Dendritic cell treated with granulocyte-macrophage colony-stimulating factor and Interleukin-4, amounts not matched to agents 40 ng/mL and 50 ng/mL, for 4 days (primary cell): ENCODE measurements around the gene UGT1A5.

Experiments
- H3K27ac Mint-ChIP-seq: one replicate; pipeline ENCODE4 v1.8.0; 2022; ENCODE audit warnings: mild to moderate bottlenecking, mixed read lengths
- H3K27me3 Mint-ChIP-seq: one replicate; pipeline ENCODE4 v1.8.0; 2022; ENCODE audit warnings: mild to moderate bottlenecking, mixed read lengths
- H3K36me3 Mint-ChIP-seq: one replicate; pipeline ENCODE4 v1.8.0; 2022; ENCODE audit warnings: low read depth, mixed read lengths
- H3K4me1 Mint-ChIP-seq: one replicate; pipeline ENCODE4 v1.8.0; 2022; ENCODE audit warnings: low read depth, mixed read lengths
- H3K4me3 Mint-ChIP-seq: one replicate; pipeline ENCODE4 v1.8.0; 2022; ENCODE audit warnings: mild to moderate bottlenecking, moderate library complexity, mixed read lengths
- H3K9me3 Mint-ChIP-seq: one replicate; pipeline ENCODE4 v1.8.0; 2022; ENCODE audit warnings: mixed read lengths
- intact Hi-C: fragments of 100-400 bp; cut with micrococcal nuclease; formaldehyde crosslinking; loops from one replicate; pipeline ENCODE4 v1.15.0; 2022

Gene UGT1A5

DNA sequence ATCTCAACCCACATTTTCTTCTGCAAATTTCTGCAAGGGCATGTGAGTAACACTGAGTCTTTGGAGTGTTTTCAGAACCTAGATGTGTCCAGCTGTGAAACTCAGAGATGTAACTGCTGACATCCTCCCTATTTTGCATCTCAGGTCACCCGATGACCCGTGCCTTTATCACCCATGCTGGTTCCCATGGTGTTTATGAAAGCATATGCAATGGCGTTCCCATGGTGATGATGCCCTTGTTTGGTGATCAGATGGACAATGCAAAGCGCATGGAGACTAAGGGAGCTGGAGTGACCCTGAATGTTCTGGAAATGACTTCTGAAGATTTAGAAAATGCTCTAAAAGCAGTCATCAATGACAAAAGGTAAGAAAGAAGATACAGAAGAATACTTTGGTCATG is 55.4 kb downstream of the UGT1A5 start:
- no peaks in the 10 kb centered on the region for H3K4me1 Mint-ChIP-seq
- intact Hi-C loops: no loop called here
- H3K27me3 Mint-ChIP-seq: peaks cover 7% of the 10 kb centered on the region
- no peaks in the 10 kb centered on the region for H3K36me3 Mint-ChIP-seq
- H3K27ac Mint-ChIP-seq: no peak overlapping the region
- no peak overlapping the region for H3K4me3 Mint-ChIP-seq
- H3K9me3 Mint-ChIP-seq: peaks cover 8% of the 10 kb centered on the region

DNA sequence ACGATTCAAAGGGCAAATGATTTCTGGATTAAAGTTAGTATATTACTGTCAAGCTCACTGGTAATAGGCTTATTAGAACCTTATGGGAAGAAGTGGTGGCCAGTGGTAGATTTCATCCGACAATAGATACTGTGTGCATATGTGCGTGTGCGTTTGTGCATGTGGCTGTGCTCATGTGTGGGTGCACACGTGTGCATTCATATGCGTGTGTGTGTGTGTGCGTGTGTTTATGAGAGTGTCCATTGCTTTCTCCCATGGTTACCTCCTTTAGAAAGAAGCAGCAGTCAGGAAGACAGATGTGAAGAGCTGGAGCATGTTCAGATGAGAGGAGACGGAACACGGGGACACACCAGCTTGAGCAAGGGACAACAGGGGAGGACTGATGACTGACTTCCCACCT is 56.6 kb downstream of the UGT1A5 start:
- H3K36me3 Mint-ChIP-seq: no peaks in the 10 kb centered on the region
- intact Hi-C loops: no loop called here
- H3K27ac Mint-ChIP-seq: no peak overlapping the region
- H3K27me3 Mint-ChIP-seq: peaks cover 5% of the 10 kb centered on the region
- no peak overlapping the region for H3K4me3 Mint-ChIP-seq
- H3K9me3 Mint-ChIP-seq: peaks cover 8% of the 10 kb centered on the region
- no peaks in the 10 kb centered on the region for H3K4me1 Mint-ChIP-seq

DNA sequence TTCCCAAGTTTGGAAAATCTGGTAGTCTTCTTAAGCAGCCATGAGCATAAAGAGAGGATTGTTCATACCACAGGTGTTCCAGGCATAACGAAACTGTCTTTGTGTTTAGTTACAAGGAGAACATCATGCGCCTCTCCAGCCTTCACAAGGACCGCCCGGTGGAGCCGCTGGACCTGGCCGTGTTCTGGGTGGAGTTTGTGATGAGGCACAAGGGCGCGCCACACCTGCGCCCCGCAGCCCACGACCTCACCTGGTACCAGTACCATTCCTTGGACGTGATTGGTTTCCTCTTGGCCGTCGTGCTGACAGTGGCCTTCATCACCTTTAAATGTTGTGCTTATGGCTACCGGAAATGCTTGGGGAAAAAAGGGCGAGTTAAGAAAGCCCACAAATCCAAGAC is 59.4 kb downstream of the UGT1A5 start:
- intact Hi-C loops: no loop called here
- H3K4me3 Mint-ChIP-seq: no peak overlapping the region
- no peaks in the 10 kb centered on the region for H3K4me1 Mint-ChIP-seq

DNA sequence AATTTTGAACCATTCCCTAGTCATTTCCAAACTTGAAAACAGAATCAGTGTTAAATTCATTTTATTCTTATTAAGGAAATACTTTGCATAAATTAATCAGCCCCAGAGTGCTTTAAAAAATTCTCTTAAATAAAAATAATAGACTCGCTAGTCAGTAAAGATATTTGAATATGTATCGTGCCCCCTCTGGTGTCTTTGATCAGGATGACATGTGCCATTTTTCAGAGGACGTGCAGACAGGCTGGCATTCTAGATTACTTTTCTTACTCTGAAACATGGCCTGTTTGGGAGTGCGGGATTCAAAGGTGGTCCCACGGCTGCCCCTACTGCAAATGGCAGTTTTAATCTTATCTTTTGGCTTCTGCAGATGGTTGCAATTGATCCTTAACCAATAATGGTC is 59.9 kb downstream of the UGT1A5 start:
- no peaks in the 10 kb centered on the region for H3K36me3 Mint-ChIP-seq
- H3K4me1 Mint-ChIP-seq: no peaks in the 10 kb centered on the region
- intact Hi-C loops: no loop called here
- H3K4me3 Mint-ChIP-seq: no peak overlapping the region
- peaks cover 1% of the 10 kb centered on the region for H3K27me3 Mint-ChIP-seq
- H3K27ac Mint-ChIP-seq: no peak overlapping the region
- peaks cover 22% of the 10 kb centered on the region for H3K9me3 Mint-ChIP-seq

More for the DNA sequence above, 59.4 kb downstream of the UGT1A5 start:
- Mint-ChIP-seq H3K9me3 (peaks cover 22% of the 10 kb centered on the region), H3K27me3 (peaks cover 2% of the 10 kb centered on the region), H3K27ac (no peak overlapping the region), H3K36me3 (no peaks in the 10 kb centered on the region)

DNA sequence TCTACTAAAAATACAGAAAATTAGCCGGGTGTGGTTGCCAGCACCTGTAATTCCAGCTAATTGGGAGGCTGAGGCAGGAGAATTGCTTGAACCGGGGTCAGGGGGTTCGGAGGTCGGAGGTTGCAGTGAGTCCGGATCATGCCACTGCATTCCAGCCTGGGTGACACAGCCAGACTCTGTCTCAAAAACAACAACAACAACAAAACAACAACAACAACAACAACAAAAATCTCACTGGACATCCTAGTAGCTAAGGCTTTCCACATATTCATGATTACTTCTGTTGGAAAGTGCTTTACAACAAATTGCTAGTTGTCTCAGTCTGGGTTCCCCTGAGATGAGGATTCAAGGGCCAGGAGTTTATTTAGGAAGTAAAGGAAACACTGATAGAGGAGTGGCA is 61.1 kb downstream of the UGT1A5 start:
- no peaks in the 10 kb centered on the region for H3K36me3 Mint-ChIP-seq
- no peaks in the 10 kb centered on the region for H3K4me1 Mint-ChIP-seq
- no peaks in the 10 kb centered on the region for H3K27me3 Mint-ChIP-seq
- intact Hi-C loops: no loop called here
- H3K4me3 Mint-ChIP-seq: no peak overlapping the region
- H3K9me3 Mint-ChIP-seq: peaks cover 22% of the 10 kb centered on the region
- no peak overlapping the region for H3K27ac Mint-ChIP-seq

DNA sequence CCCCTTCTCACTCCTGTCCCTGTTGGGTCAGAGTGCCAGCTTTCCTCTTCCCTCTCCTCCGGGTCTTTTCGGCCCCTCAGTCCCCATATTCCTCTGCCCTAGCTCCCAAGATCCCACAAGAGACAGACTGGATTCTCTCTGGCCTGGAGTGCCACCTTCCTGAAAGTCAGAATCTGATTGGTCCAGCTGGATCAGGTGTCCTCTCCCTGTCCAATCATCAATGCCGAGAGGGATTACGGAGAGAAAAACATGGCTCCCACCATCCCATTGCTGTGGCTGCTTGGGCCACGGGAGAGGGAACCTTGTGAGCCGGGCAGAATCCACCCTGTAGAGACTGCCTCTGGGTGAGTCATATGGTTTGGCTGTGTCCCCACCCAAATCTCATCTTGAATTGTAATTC is 62.7 kb downstream of the UGT1A5 start:
- no peaks in the 10 kb centered on the region for H3K36me3 Mint-ChIP-seq
- no peaks in the 10 kb centered on the region for H3K27me3 Mint-ChIP-seq
- H3K9me3 Mint-ChIP-seq: peaks cover 22% of the 10 kb centered on the region

DNA sequence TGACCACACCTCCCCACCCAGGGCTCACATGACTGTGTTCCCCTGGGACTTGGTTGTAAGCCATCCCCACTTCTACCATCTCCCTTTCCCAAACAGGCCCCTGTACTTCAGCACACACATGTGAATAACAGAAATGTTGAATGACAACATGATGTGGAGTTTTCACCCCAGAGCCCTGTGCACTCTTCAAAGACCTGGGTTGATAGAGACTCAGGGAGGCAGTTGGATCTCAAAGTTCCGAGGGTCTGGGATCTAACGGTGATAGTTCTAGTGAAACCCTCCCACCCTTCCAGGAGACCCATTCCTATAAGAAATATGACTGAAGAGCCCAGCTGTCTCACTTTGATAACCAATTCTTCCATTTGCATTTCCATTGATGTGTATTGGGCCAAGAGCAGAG is 65.3 kb downstream of the UGT1A5 start, which contains the start of gene MROH2A:
Gene MROH2A (plus strand): TSS at position 301 of the 400 bp plus-strand sequence. CDS start 1,029 bp downstream, outside the sequence.
- no peaks in the 10 kb centered on the region for H3K27me3 Mint-ChIP-seq
- intact Hi-C loops: no loop called here

More for the DNA sequence above, 62.7 kb downstream of the UGT1A5 start:
- Mint-ChIP-seq H3K4me1 (no peaks in the 10 kb centered on the region), H3K4me3 (no peak overlapping the region), H3K27ac (no peak overlapping the region)
- intact Hi-C loops: no loop called here

DNA sequence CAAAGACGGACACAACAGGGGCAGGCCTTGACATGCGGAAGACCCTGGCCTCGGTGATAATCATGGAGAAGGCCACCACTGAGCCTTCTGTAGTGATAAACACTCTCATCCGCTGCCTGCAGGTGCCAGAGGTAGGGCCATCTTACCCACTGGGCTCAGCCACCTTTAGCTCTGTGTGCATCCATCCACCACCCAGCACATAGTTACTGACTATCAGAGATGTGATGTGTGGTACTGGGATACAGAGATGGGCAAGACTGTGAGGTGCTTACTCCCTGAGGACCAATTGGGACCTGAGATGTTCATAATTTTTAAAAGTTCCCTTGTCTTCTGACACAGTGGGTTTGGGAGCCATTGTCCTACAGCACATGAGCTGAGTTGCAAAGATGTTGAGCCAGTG is 67.0 kb downstream of the UGT1A5 start:
- Mint-ChIP-seq H3K27ac (no peak overlapping the region), H3K36me3 (no peaks in the 10 kb centered on the region), H3K27me3 (no peaks in the 10 kb centered on the region), H3K4me3 (no peak overlapping the region), H3K4me1 (no peaks in the 10 kb centered on the region), H3K9me3 (peaks cover 22% of the 10 kb centered on the region)
- intact Hi-C loops: no loop called here

More for the DNA sequence above, 65.3 kb downstream of the UGT1A5 start, which contains the start of gene MROH2A:
- Mint-ChIP-seq H3K9me3 (peaks cover 22% of the 10 kb centered on the region), H3K36me3 (no peaks in the 10 kb centered on the region), H3K4me3 (no peak within 1 kb of the TSS), H3K27ac (no peak within 1 kb of the TSS), H3K4me1 (no peaks in the 10 kb centered on the region)

DNA sequence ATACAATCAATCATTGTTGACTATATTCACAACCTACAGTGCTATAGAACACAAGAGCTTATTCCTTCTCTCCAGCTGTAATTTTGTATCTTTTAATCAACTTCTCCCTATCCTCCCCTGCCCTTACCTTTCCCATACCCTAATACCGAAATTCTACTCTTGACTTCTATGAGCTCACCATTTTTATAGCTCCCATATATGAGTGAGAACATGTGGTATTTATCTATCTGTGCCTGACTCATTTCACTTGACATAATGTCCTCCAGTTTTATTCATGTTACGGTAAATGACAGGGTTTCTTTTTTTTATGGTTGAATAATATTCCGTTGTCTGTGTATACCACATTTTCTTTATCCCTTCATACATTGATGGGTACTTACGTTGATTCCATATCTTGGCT is 68.1 kb downstream of the UGT1A5 start:
- intact Hi-C loops: no loop called here
- H3K9me3 Mint-ChIP-seq: peaks cover 19% of the 10 kb centered on the region
- no peak overlapping the region for H3K4me3 Mint-ChIP-seq
- H3K36me3 Mint-ChIP-seq: no peaks in the 10 kb centered on the region
- no peaks in the 10 kb centered on the region for H3K4me1 Mint-ChIP-seq
- H3K27me3 Mint-ChIP-seq: no peaks in the 10 kb centered on the region
- H3K27ac Mint-ChIP-seq: no peak overlapping the region

DNA sequence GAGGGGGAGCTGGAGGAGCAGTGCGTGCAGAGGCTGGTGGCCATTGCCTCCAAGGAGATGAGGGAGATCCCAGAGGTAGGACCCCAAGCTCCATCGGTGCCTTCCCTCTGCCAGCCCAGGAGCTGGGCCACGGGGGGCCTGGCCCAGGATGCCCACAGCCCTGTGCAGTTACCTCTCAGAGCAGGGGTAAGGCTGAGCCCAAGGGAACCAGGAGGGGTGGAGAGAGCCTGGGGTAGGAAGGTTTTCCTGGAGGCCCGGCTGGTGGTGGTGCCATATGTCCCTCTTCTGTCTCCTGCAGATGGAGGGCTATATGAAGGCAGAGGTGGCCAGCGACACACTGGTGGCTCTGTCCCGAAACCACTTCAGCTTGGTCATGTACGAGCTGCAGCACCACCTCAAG is 76.8 kb downstream of the UGT1A5 start:
- no peaks in the 10 kb centered on the region for H3K27me3 Mint-ChIP-seq

DNA sequence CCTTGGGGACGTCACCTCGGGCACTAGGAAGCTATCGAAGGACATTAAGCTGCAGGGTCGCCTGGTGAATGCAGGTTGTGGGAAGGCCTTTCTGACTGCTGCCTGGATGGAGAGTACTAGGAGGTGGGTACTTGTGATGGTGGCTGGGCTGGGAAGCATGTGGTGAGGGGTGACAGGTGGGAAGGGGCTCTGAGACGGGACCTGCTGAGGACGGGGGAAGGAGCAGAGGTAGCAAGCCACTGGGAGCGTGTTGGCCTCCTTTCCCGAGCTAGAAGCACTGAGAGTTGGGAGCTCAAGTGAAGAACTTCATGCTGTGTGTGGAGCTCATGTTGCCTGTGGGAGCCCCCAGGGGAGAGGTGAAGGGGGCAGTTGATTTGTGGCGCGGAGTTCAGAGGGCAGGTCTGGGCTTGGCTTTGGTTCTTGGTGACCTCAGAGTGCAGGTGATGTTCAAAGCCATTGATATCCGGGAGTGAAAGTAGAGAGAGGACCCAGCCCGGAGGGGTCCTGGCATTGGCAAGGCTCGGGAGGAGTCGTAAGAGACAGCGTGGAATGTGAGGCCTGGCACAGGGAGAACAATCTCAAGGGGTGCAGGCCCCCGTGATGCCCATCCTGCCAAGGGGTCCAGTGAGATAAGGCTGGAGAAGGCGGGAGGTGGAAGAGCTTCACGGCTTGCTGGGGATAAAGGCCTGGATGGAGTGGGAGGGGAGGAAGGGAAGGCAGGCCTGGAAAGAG is 78.6 kb downstream of the UGT1A5 start:
- Mint-ChIP-seq H3K4me3 (no peak overlapping the region), H3K36me3 (no peaks in the 10 kb centered on the region), H3K27ac (no peak overlapping the region), H3K9me3 (peaks cover 1% of the 10 kb centered on the region), H3K4me1 (no peaks in the 10 kb centered on the region), H3K27me3 (no peaks in the 10 kb centered on the region)
- intact Hi-C loops: no loop called here

More for the DNA sequence above, 76.8 kb downstream of the UGT1A5 start:
- Mint-ChIP-seq H3K4me3 (no peak overlapping the region), H3K36me3 (no peaks in the 10 kb centered on the region), H3K27ac (no peak overlapping the region), H3K9me3 (peaks cover 12% of the 10 kb centered on the region), H3K4me1 (no peaks in the 10 kb centered on the region)
- intact Hi-C loops: no loop called here

DNA sequence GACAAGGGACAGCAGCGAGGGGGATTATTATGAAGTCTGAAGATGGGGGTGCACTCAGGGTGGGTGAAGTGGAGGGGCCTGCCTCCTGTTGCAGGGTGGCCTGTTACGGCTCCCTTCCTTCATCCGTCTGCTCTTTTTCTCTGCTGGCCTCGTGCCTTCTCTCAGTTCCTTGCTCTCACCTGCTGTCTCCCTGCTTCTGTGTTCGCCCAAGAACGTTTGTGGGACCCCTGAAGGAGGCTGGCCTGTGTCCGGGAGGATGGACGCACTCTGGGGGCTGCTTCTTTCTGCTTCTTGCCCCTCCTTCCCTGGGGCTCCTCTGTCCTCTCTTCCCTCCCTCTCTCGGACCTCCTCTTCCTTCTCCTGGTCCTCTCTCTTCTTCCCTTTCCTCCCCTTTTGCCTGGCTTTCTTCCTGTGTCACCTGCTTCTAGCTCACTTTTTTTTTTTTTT is 79.2 kb downstream of the UGT1A5 start:
- Mint-ChIP-seq H3K27me3 (no peaks in the 10 kb centered on the region), H3K36me3 (no peaks in the 10 kb centered on the region), H3K27ac (no peak overlapping the region), H3K4me3 (no peak overlapping the region), H3K4me1 (no peaks in the 10 kb centered on the region), H3K9me3 (no peaks in the 10 kb centered on the region)
- intact Hi-C loops: no loop called here

DNA sequence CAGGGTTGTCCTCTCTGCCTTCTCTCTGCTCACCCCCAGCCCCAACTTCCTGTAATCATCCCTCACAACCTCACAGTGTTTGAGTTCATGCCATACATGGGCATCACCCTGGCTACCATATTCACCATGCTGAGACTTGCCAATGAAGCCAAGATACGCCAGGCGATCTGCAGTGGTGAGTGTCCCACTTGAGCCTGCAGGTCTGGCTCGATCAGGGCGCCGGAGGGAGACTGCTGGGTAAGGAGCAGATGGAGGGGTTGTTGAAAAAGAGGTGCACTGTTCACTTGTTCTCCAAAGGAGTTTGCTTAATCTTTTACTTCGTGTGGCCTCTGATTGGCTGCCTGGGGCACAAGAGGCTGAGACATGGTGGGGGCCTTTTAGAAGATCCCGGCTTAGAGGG is 80.0 kb downstream of the UGT1A5 start:
- Mint-ChIP-seq H3K27me3 (no peaks in the 10 kb centered on the region), H3K9me3 (no peaks in the 10 kb centered on the region), H3K27ac (no peak overlapping the region), H3K4me1 (no peaks in the 10 kb centered on the region), H3K4me3 (no peak overlapping the region), H3K36me3 (no peaks in the 10 kb centered on the region)
- intact Hi-C loops: no loop called here

DNA sequence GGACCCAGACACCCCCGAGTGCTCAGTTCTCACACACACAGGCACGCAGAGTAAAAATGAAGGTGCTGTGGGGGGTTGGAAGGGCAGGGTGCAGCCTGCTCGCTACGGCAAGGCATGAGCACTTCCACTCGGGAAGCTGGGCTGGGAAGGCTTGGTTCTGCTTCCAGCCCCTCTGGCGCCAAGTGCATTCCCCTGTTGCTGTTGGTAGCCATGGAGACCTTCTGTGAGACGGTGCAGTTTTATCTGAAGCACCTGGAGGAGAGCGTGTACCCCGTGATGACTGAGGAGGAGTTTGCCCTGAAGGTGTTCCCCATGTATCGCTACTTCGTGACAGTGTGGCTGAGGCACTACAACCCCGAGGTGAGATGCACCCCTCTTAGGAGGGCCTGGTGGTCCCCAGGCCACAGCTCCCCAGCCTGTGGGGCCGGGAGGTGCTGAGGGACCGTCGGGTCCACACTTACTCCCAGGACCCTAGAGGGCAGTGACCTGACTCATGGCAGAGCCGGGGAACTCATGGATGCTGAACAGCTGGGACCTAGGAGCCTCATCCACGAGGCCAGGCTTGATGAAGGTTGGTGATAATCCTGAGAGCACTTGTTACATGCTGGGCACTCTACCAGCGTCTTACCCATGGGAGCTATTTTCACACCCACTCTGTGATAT is 80.9 kb downstream of the UGT1A5 start:
- H3K4me1 Mint-ChIP-seq: no peaks in the 10 kb centered on the region
- H3K9me3 Mint-ChIP-seq: no peaks in the 10 kb centered on the region
- no peak overlapping the region for H3K4me3 Mint-ChIP-seq
- H3K27me3 Mint-ChIP-seq: no peaks in the 10 kb centered on the region
- intact Hi-C loops: no loop called here
- H3K36me3 Mint-ChIP-seq: no peaks in the 10 kb centered on the region
- no peak overlapping the region for H3K27ac Mint-ChIP-seq
